GM19452 (cell line): Measurements from ENCODE around the gene CD2AP.
"Not testable (repeated sequence)": the region's sequence is repeated elsewhere in the genome, so short reads cannot be mapped to it uniquely, and the experiment has no call there.

ENCODE experiments used
- ATAC-seq: cut with Tn5 transposase; IDR thresholded peaks from one replicate; pipeline ENCODE4 v1.9.1; 2021; ENCODE audit not compliant: unreplicated experiment

CD2AP gene

GRCh38 chr6:47556459-47556858, 78.9 kb downstream of the CD2AP start:
- not testable (repeated sequence) for ATAC-seq

GRCh38 chr6:47563162-47563561, 85.6 kb downstream of the CD2AP start:
- ATAC-seq, result no peak

GRCh38 chr6:47566602-47567001, 89.0 kb downstream of the CD2AP start:
- not testable (repeated sequence) for ATAC-seq

GRCh38 chr6:47567586-47567985, 90.0 kb downstream of the CD2AP start:
- no peak for ATAC-seq

- no peak for ATAC-seq
Observed at GRCh38 chr6:47571488-47571887, 93.9 kb downstream of the CD2AP start.

- no peak for ATAC-seq
Observed at GRCh38 chr6:47573109-47573508, 95.5 kb downstream of the CD2AP start.

GRCh38 chr6:47574789-47575188, 97.2 kb downstream of the CD2AP start:
- no peak for ATAC-seq

- ATAC-seq, result no peak
Observed at GRCh38 chr6:47579040-47579439, 101.5 kb downstream of the CD2AP start.

GRCh38 chr6:47581591-47581990, 104.0 kb downstream of the CD2AP start:
- ATAC-seq, result peak; percentile 87

- no peak for ATAC-seq
Observed at GRCh38 chr6:47587493-47587892, 109.9 kb downstream of the CD2AP start.

GRCh38 chr6:47592131-47592840, 114.7 kb downstream of the CD2AP start:
- no peak for ATAC-seq

- no peak for ATAC-seq
Observed at GRCh38 chr6:47593979-47594378, 116.4 kb downstream of the CD2AP start.

GRCh38 chr6:47595785-47596184, 118.2 kb downstream of the CD2AP start:
- no peak for ATAC-seq

- no peak for ATAC-seq
Observed at GRCh38 chr6:47598367-47598766, 120.8 kb downstream of the CD2AP start.

- ATAC-seq, result no peak
Observed at GRCh38 chr6:47599512-47599911, 121.9 kb downstream of the CD2AP start.

- ATAC-seq, result no peak
Observed at GRCh38 chr6:47603227-47603626, 125.6 kb downstream of the CD2AP start.

- no peak for ATAC-seq
Observed at GRCh38 chr6:47603995-47604394, 126.4 kb downstream of the CD2AP start.

- ATAC-seq, result no peak
Observed at GRCh38 chr6:47621838-47622449, 144.4 kb downstream of the CD2AP start.

- no peak for ATAC-seq
Observed at GRCh38 chr6:47626782-47627181, 149.2 kb downstream of the CD2AP start.

GRCh38 chr6:47628448-47629272, 151.1 kb downstream of the CD2AP start:
- no peak for ATAC-seq

GRCh38 chr6:47629954-47630353, 152.4 kb downstream of the CD2AP start:
- ATAC-seq, result no peak

- no peak for ATAC-seq
Observed at GRCh38 chr6:47630587-47630986, 153.0 kb downstream of the CD2AP start.
